HG03432 (cell line): Measurements from ENCODE around the gene HP.

ENCODE experiments used
- ATAC-seq: cut with Tn5 transposase; IDR thresholded peaks from one replicate; pipeline ENCODE4 v1.9.1; 2021; ENCODE audit warnings: mild to moderate bottlenecking, moderate library complexity; ENCODE audit not compliant: unreplicated experiment

The HP gene

GRCh38 chr16:72084445-72084844, 30.1 kb downstream of the HP start:
- ATAC-seq, result no peak

GRCh38 chr16:72085002-72085401, 30.7 kb downstream of the HP start:
- ATAC-seq, result no peak

GRCh38 chr16:72091217-72091616, 36.9 kb downstream of the HP start:
- ATAC-seq, result no peak

- ATAC-seq, result no peak
Observed at GRCh38 chr16:72092832-72093447, 38.6 kb downstream of the HP start.

- peak; percentile 97 for ATAC-seq
Observed at GRCh38 chr16:72093448-72094265, 39.4 kb downstream of the HP start, which contains the start of the genes DHX38 and TXNL4B. Gene DHX38 (plus strand): TSS chr16:72093847. CDS start chr16:72096158, 2,311 bp downstream. Gene TXNL4B (minus strand): TSS chr16:72093620. CDS start chr16:72090749, 2,871 bp downstream.

- ATAC-seq, result peak; percentile 1
Observed at GRCh38 chr16:72094266-72094610, 39.9 kb downstream of the HP start.

- no peak for ATAC-seq
Observed at GRCh38 chr16:72098936-72099335, 44.6 kb downstream of the HP start.

- ATAC-seq, result peak; percentile 88
Observed at GRCh38 chr16:72099377-72099818, 45.1 kb downstream of the HP start.

GRCh38 chr16:72101195-72101594, 46.9 kb downstream of the HP start:
- ATAC-seq, result no peak

GRCh38 chr16:72104905-72105304, 50.6 kb downstream of the HP start:
- no peak for ATAC-seq

GRCh38 chr16:72105978-72106377, 51.7 kb downstream of the HP start:
- no peak for ATAC-seq

GRCh38 chr16:72107371-72107770, 53.1 kb downstream of the HP start:
- ATAC-seq, result no peak

- no peak for ATAC-seq
Observed at GRCh38 chr16:72108353-72109102, 54.2 kb downstream of the HP start.

GRCh38 chr16:72109300-72109699, 55.0 kb downstream of the HP start:
- ATAC-seq, result no peak

GRCh38 chr16:72109966-72110530, 55.7 kb downstream of the HP start:
- no peak for ATAC-seq
